H1 (cell line): Measurements from ENCODE around the gene NUDT6. TPM values are rescaled to one million over a fixed set of nuclear protein-coding genes. Genes with fewer than 3 reads are reported as not detected.

Experiments
- CTCF ChIA-PET: fragments of 300-600 bp; sonication (Branson Sonifier 250); formaldehyde crosslinking; loops from one replicate; lab custom pipeline; 2021; ENCODE audit not compliant: partially characterized antibody; lab: Charles Lee
- POLR2A ChIA-PET: fragments of 300-600 bp; sonication (Branson Sonifier 250); formaldehyde crosslinking; loops from one replicate; lab custom pipeline; 2021; ENCODE audit warnings: inconsistent platforms; ENCODE audit not compliant: partially characterized antibody; lab: Charles Lee
- DNase-seq, 2 experiments: peaks; one replicate each; pipeline versions ENCODE4 v3.0.0 to v3.0.0-alpha.2; 2010 to 2022; ENCODE audit warnings: low spot score in 2 of 2, low read depth in 1 of 2, mixed read lengths in 1 of 2
- FAIRE-seq: peaks from 2 replicates; lab custom pipeline; 2011; peaks lifted over from hg19 to GRCh38; lab: Jason Lieb, UNC
- H2AFZ ChIP-seq: 2 replicates; pipeline ENCODE4 v1.8.1; 2012; ENCODE audit warnings: low read length, inconsistent platforms
- H2AK5ac ChIP-seq: 2 replicates; pipeline ENCODE4 v1.6.1; 2013; ENCODE audit warnings: low read depth, low read length
- H2BK120ac ChIP-seq: replicated peaks from 2 replicates; pipeline ENCODE3; 2013; ENCODE audit warnings: low read depth, low read length, inconsistent platforms
- H2BK12ac ChIP-seq: 2 replicates; pipeline ENCODE4 v1.6.1; 2013; ENCODE audit warnings: low read depth, low read length
- H2BK15ac ChIP-seq: 2 replicates; pipeline ENCODE4 v1.6.1; 2013; ENCODE audit warnings: low read length
- H2BK20ac ChIP-seq: 2 replicates; pipeline ENCODE4 v1.6.1; 2013; ENCODE audit warnings: low read length
- H2BK5ac ChIP-seq: 2 replicates; pipeline ENCODE4 v1.6.1; 2013; ENCODE audit warnings: low read depth, low read length
- H3K14ac ChIP-seq: 2 replicates; pipeline ENCODE4 v1.6.1; 2013; ENCODE audit warnings: inconsistent platforms; ENCODE audit not compliant: insufficient read length
- H3K18ac ChIP-seq: 2 replicates; pipeline ENCODE4 v1.6.1; 2013; ENCODE audit warnings: low read length; ENCODE audit errors: extremely low read depth
- H3K23ac ChIP-seq: 2 replicates; pipeline ENCODE4 v1.6.1; 2013; ENCODE audit warnings: inconsistent platforms; ENCODE audit not compliant: insufficient read length
- H3K23me2 ChIP-seq: 2 replicates; pipeline ENCODE4 v1.6.1; 2013; ENCODE audit warnings: low read depth, low read length
- H3K27ac ChIP-seq: 2 replicates; pipeline ENCODE4 v1.6.1; 2011; ENCODE audit warnings: low read depth, low read length, inconsistent platforms
- H3K27me3 ChIP-seq, 4 experiments: replicated peaks in 1 of 4; 1 replicate in 1 of 4; 2 replicates in 3 of 4; pipeline versions ENCODE4 v1.6.1 to v1.8.1; 2011 to 2013; ENCODE audit warnings: low read length in 3 of 4, mild to moderate bottlenecking in 3 of 4, inconsistent platforms in 2 of 4, mixed read lengths in 2 of 4, moderate library complexity in 1 of 4; ENCODE audit not compliant: control insufficient read depth in 3 of 4, insufficient read depth in 3 of 4; ENCODE audit errors: extremely low read depth in 1 of 4
- H3K36me3 ChIP-seq, 4 experiments: 2 replicates each; pipeline versions ENCODE4 v1.6.1 to v1.8.1; 2011 to 2013; ENCODE audit warnings: mild to moderate bottlenecking in 4 of 4, low read length in 3 of 4, moderate library complexity in 2 of 4, control low read depth in 1 of 4, inconsistent platforms in 1 of 4; ENCODE audit not compliant: insufficient read depth in 4 of 4, control insufficient read depth in 2 of 4
- H3K4ac ChIP-seq: replicated peaks from 2 replicates; pipeline ENCODE3; 2013; ENCODE audit warnings: low read length, low read depth, mixed read lengths, inconsistent platforms; ENCODE audit not compliant: insufficient read length
- H3K4me1 ChIP-seq, 4 experiments: replicated peaks in 1 of 4; 1 replicate in 1 of 4; 2 replicates in 3 of 4; pipeline versions ENCODE4 v1.6.1 to v1.8.1; 2011 to 2013; ENCODE audit warnings: low read length in 3 of 4, inconsistent platforms in 2 of 4, mixed read lengths in 1 of 4; ENCODE audit not compliant: insufficient read depth in 4 of 4, control insufficient read depth in 3 of 4
- H3K4me2 ChIP-seq, 2 experiments: 2 replicates each; pipeline versions ENCODE4 v1.6.1 to v1.8.1; 2011 to 2013; ENCODE audit warnings: low read depth in 2 of 2, low read length in 2 of 2, control low read depth in 1 of 2, inconsistent platforms in 1 of 2, mild to moderate bottlenecking in 1 of 2; ENCODE audit not compliant: insufficient read depth in 1 of 2
- H3K4me3 ChIP-seq, 4 experiments: fragments of 200-600, 300-600 bp in 1 of 4; sonication (generic), shearing (Covaris generic), sonication (Bioruptor Twin) in 1 of 4; 2 replicates each; pipeline versions ENCODE4 v1.5.1 to v1.8.1; 2011 to 2016; ENCODE audit warnings: low read length in 4 of 4, low read depth in 3 of 4, control low read depth in 2 of 4, inconsistent platforms in 2 of 4, mild to moderate bottlenecking in 2 of 4, mixed read lengths in 1 of 4, moderate library complexity in 1 of 4; ENCODE audit not compliant: insufficient read depth in 2 of 4; ENCODE audit errors: extremely low read depth in 1 of 4
- H3K56ac ChIP-seq: replicated peaks from 2 replicates; pipeline ENCODE3; 2013; ENCODE audit warnings: low read depth, mild to moderate bottlenecking, mixed read lengths, low read length, inconsistent platforms; ENCODE audit not compliant: insufficient read length
- H3K79me1 ChIP-seq: 2 replicates; pipeline ENCODE4 v1.6.1; 2013; ENCODE audit warnings: low read depth, low read length, control low read depth
- H3K79me2 ChIP-seq, 2 experiments: 2 replicates each; pipeline versions ENCODE4 v1.6.1 to v1.8.1; 2012 to 2013; ENCODE audit warnings: low read length in 2 of 2, mild to moderate bottlenecking in 2 of 2, inconsistent platforms in 1 of 2; ENCODE audit not compliant: insufficient read depth in 2 of 2, control insufficient read depth in 1 of 2
- H3K9ac ChIP-seq, 4 experiments: replicated peaks in 1 of 4; 1 replicate in 1 of 4; 2 replicates in 3 of 4; pipeline versions ENCODE4 v1.6.1 to v1.8.1; 2011 to 2013; ENCODE audit warnings: low read depth in 3 of 4, low read length in 3 of 4, control low read depth in 2 of 4, mild to moderate bottlenecking in 2 of 4, moderate library complexity in 2 of 4, inconsistent platforms in 1 of 4; ENCODE audit errors: extremely low read depth in 1 of 4
- H3K9me3 ChIP-seq, 2 experiments: 2 replicates each; pipeline versions ENCODE4 v1.6.1 to v1.8.1; 2012 to 2013; ENCODE audit warnings: mild to moderate bottlenecking in 2 of 2, moderate library complexity in 2 of 2, control low read depth in 1 of 2, inconsistent platforms in 1 of 2, low read depth in 1 of 2, low read length in 1 of 2, mixed read lengths in 1 of 2; ENCODE audit not compliant: insufficient read depth in 2 of 2
- H4K20me1 ChIP-seq, 2 experiments: replicated peaks in 1 of 2; 2 replicates each; pipeline versions ENCODE3 to v1.8.1; 2011 to 2013; ENCODE audit warnings: inconsistent platforms in 2 of 2, low read length in 2 of 2, mild to moderate bottlenecking in 1 of 2; ENCODE audit not compliant: insufficient read depth in 2 of 2, control insufficient read depth in 1 of 2
- H4K5ac ChIP-seq: 2 replicates; pipeline ENCODE4 v1.6.1; 2013; ENCODE audit warnings: low read length, low read depth, mixed read lengths, inconsistent platforms; ENCODE audit not compliant: insufficient read length
- H4K8ac ChIP-seq: 2 replicates; pipeline ENCODE4 v1.8.0; 2013; ENCODE audit warnings: mild to moderate bottlenecking, moderate library complexity, low read length, inconsistent platforms; ENCODE audit not compliant: insufficient read depth; ENCODE audit errors: extremely low read depth
- H4K91ac ChIP-seq: replicated peaks from 2 replicates; pipeline ENCODE3; 2013; ENCODE audit warnings: low read length, mixed read lengths, inconsistent platforms; ENCODE audit not compliant: insufficient read length
- CHD1 ChIP-seq: IDR thresholded peaks from 2 replicates; pipeline ENCODE4 v1.6.1; 2012; ENCODE audit warnings: low read depth, low read length, improper control_type of control experiment
- POLR2AphosphoS5 ChIP-seq: IDR thresholded peaks from 2 replicates; pipeline ENCODE4 v1.6.1; 2011; ENCODE audit warnings: low read depth, low read length
- RNF2 ChIP-seq: fragments of 200-900, 300-1000 bp; sonication (generic); IDR thresholded peaks from 2 replicates; pipeline ENCODE4 v1.7.1; 2016; ENCODE audit warnings: borderline replicate concordance, low read depth, mild to moderate bottlenecking, antibody characterized with exemption, low read length; ENCODE audit not compliant: poor library complexity, severe bottlenecking; ENCODE audit errors: missing control alignments
- SIN3A ChIP-seq, 2 experiments: IDR thresholded peaks in 1 of 2; conservative IDR thresholded peaks in 1 of 2; 2 replicates each; pipeline ENCODE4 v1.6.1; 2011 to 2012; ENCODE audit warnings: low read length in 2 of 2, improper control_type of control experiment in 1 of 2, low read depth in 1 of 2, mild to moderate bottlenecking in 1 of 2
- SRF ChIP-seq: IDR thresholded peaks from 2 replicates; pipeline ENCODE4 v1.6.1; 2011; ENCODE audit warnings: mild to moderate bottlenecking, low read depth, low read length, moderate library complexity
- YY1 ChIP-seq: IDR thresholded peaks from 2 replicates; pipeline ENCODE4 v1.6.1; 2011; ENCODE audit warnings: low read depth, mild to moderate bottlenecking, low read length
- WGBS, 2 experiments: shearing (Covaris generic) in 1 of 2; methylation state at CpG; one replicate each; pipeline versions ENCODE4 v1.1.6 to v1.1.7; 2013 to 2015; ENCODE audit warnings: low lambda C conversion rate in 2 of 2, mixed read lengths in 2 of 2, inconsistent platforms in 1 of 2, low coverage in 1 of 2, missing lambda C conversion rate in 1 of 2; ENCODE audit not compliant: insufficient replicate concordance in 2 of 2, insufficient coverage in 1 of 2, insufficient read length in 1 of 2; ENCODE audit errors: extremely low coverage in 1 of 2, missing lambda C conversion rate in 1 of 2; 5-methylcytosine and 5-hydroxymethylcytosine counted together
- polyA plus RNA-seq, 7 experiments: library from polyadenylated mRNA; depleted of rRNA in 3 of 7; stranded (reverse) in 5 of 7; unstranded in 2 of 7; fragments of >200 nt in 5 of 7; fragments of 200-250 nt in 2 of 7; gene quantifications; 1 replicate in 5 of 7; 2 replicates in 1 of 7; 4 replicates in 1 of 7; pipeline versions ENCODE4 v1.2.1 to v1.2.3, GENCODE V29; 2011 to 2013; ENCODE audit warnings: missing spikeins in 2 of 7, mixed read lengths in 2 of 7
- total RNA-seq: library from RNA; stranded (reverse); fragmentation: NEBNext Ultra II Directional; extraction: Animal tissue kit (Norgen Biotek cat#: 25700); gene quantifications from 2 replicates; pipeline ENCODE4 v1.2.1, GENCODE V29; 2021
- TF ChIP-seq, protein P1 (sequence below), 3 experiments: IDR thresholded peaks; 1 replicate in 2 of 3; 2 replicates in 1 of 3; pipeline versions ENCODE4 v1.5.1 to v1.6.1; 2011; ENCODE audit warnings: low read length in 3 of 3, mild to moderate bottlenecking in 3 of 3, inconsistent platforms in 2 of 3, low read depth in 1 of 3, moderate library complexity in 1 of 3; ENCODE audit not compliant: insufficient read depth in 1 of 3; ENCODE audit errors: control extremely low read depth in 1 of 3
- TF ChIP-seq, protein P2 (sequence below): IDR thresholded peaks from 2 replicates; pipeline ENCODE4 v1.6.1; 2012; ENCODE audit warnings: inconsistent platforms
- TF ChIP-seq, protein P3 (sequence below): IDR thresholded peaks from 2 replicates; pipeline ENCODE4 v1.6.1; 2011; ENCODE audit warnings: low read length, improper control_type of control experiment

Gene NUDT6
- total and polyA plus RNA-seq, 2 of the 8 experiments (the other 6 are each of a cell fraction or from before 2014, with no cell fraction given): 5.0 to 12.4 TPM

DNA sequence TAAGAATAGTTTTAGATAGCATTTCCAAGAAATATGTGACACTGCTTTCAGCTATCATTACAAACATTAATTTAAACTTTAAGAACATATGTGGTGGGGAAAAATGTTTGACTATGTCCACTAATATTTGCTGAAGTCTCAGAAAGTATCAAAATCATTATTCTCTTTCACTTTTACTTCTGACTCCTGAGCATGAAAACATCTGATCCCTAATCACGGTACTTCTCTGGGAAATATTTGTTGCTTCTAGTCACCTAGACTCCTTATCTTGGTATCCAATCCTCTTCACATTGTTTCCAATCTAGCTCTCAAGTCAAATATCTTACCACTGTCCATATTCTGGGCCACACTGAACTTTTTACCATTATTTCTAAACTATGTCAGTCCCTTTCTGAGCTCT is 10.8 kb downstream of the NUDT6 start:
- Histone ChIP-seq H3K27me3 (peaks cover 0 to 3% (median 0%) of the 10 kb centered on the region in 4 experiments; a peak in 1 of 7 replicates), H3K9ac (no peak overlapping the region), H3K23me2 (no peaks in the 10 kb centered on the region), H3K79me2 (no peaks in the 10 kb centered on the region), H2BK15ac (no peak overlapping the region), H3K14ac (no peak overlapping the region), H4K91ac (no peak overlapping the region), H3K4me2 (no peak overlapping the region), H3K9me3 (no peaks in the 10 kb centered on the region), H3K56ac (no peak overlapping the region), H3K27ac (no peak overlapping the region), H2BK120ac (no peak overlapping the region), H2AK5ac (no peak overlapping the region), H3K18ac (no peak overlapping the region), H2BK12ac (no peak overlapping the region), H4K5ac (no peak overlapping the region), H4K20me1 (no peaks in the 10 kb centered on the region), H4K8ac (no peak overlapping the region), H2BK5ac (no peak overlapping the region), H2BK20ac (no peak overlapping the region), H3K4me3 (no peak overlapping the region), H3K23ac (no peak overlapping the region), H3K79me1 (no peaks in the 10 kb centered on the region), H2AFZ (no peak overlapping the region), H3K4ac (no peak overlapping the region), H3K4me1 (no peaks in the 10 kb centered on the region), H3K36me3 (peaks cover 0 to 5% (median 0%) of the 10 kb centered on the region in 4 experiments; a peak in 3 of 8 replicates)
- no peak for FAIRE-seq
- no peak for DNase-seq
- POLR2A ChIA-PET: interaction anchor here (1.2 to 5.7 kb wide), 3 partner anchors 8 to 13 kb away, joined by 4 to 28 read pairs (median 6); partner anchors contain the start of gene NUDT6
- 96% methylated on average over 1 of the region's 1 CpG; no CpG with 5 or more reads in 1 of the 2 experiments for WGBS, 2 experiments
- CTCF ChIA-PET: interaction anchor here (0.6 to 1.5 kb wide), 3 partner anchors 9 to 1567 kb away, joined by 3 read pairs; no protein-coding TSS in a partner anchor
- TF ChIP-seq RNF2: no peak
- TF ChIP-seq, protein P1, sequence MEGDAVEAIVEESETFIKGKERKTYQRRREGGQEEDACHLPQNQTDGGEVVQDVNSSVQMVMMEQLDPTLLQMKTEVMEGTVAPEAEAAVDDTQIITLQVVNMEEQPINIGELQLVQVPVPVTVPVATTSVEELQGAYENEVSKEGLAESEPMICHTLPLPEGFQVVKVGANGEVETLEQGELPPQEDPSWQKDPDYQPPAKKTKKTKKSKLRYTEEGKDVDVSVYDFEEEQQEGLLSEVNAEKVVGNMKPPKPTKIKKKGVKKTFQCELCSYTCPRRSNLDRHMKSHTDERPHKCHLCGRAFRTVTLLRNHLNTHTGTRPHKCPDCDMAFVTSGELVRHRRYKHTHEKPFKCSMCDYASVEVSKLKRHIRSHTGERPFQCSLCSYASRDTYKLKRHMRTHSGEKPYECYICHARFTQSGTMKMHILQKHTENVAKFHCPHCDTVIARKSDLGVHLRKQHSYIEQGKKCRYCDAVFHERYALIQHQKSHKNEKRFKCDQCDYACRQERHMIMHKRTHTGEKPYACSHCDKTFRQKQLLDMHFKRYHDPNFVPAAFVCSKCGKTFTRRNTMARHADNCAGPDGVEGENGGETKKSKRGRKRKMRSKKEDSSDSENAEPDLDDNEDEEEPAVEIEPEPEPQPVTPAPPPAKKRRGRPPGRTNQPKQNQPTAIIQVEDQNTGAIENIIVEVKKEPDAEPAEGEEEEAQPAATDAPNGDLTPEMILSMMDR (IDR thresholded peaks at IDR 0.05; ENCODE audit: control extremely low read depth in 1 of 3, insufficient read depth in 1 of 3, low read depth in 1 of 3, low read length in 3 of 3): no peak
- TF ChIP-seq YY1: no peak
- TF ChIP-seq, protein P2, sequence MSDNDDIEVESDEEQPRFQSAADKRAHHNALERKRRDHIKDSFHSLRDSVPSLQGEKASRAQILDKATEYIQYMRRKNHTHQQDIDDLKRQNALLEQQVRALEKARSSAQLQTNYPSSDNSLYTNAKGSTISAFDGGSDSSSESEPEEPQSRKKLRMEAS: no peak
- no peak for TF ChIP-seq POLR2AphosphoS5
- no peak for TF ChIP-seq SRF
- TF ChIP-seq, protein P3, sequence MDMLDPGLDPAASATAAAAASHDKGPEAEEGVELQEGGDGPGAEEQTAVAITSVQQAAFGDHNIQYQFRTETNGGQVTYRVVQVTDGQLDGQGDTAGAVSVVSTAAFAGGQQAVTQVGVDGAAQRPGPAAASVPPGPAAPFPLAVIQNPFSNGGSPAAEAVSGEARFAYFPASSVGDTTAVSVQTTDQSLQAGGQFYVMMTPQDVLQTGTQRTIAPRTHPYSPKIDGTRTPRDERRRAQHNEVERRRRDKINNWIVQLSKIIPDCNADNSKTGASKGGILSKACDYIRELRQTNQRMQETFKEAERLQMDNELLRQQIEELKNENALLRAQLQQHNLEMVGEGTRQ: no peak
- TF ChIP-seq SIN3A (conservative IDR thresholded peaks at IDR 0.05 in 1 of 2, IDR thresholded peaks at IDR 0.05 in 1 of 2; ENCODE audit: low read depth in 1 of 2, low read length in 2 of 2): no peak
- TF ChIP-seq CHD1: no peak
